Endodermal cell (in vitro differentiated cells): ENCODE measurements around the gene ZYX. TPM values are rescaled to one million over a fixed set of nuclear protein-coding genes. Genes with fewer than 3 reads are reported as not detected.

ENCODE experiments used
- DNase-seq: peaks from one replicate; pipeline ENCODE4 v3.0.0-alpha.2; 2017
- H3K27ac ChIP-seq: 2 replicates; pipeline ENCODE4 v1.5.1; 2013; ENCODE audit warnings: mild to moderate bottlenecking, low read depth, low read length, moderate library complexity
- H3K27me3 ChIP-seq: 2 replicates; pipeline ENCODE4 v1.6.1; 2013; ENCODE audit warnings: mild to moderate bottlenecking, low read length, moderate library complexity; ENCODE audit not compliant: insufficient read depth, control insufficient read depth, poor library complexity, severe bottlenecking
- H3K36me3 ChIP-seq: 2 replicates; pipeline ENCODE4 v1.7.0; 2013; ENCODE audit warnings: mild to moderate bottlenecking, low read length, moderate library complexity; ENCODE audit not compliant: control insufficient read depth, insufficient read depth
- H3K4me1 ChIP-seq: one replicate; pipeline ENCODE4 v1.7.0; 2013; ENCODE audit warnings: low read length; ENCODE audit not compliant: control insufficient read depth, insufficient read depth
- H3K4me3 ChIP-seq: 2 replicates; pipeline ENCODE4 v1.5.1; 2013; ENCODE audit warnings: mild to moderate bottlenecking, low read length, moderate library complexity
- H3K9ac ChIP-seq: 2 replicates; pipeline ENCODE4 v1.6.1; 2013; ENCODE audit warnings: mild to moderate bottlenecking, low read length, moderate library complexity; ENCODE audit not compliant: poor library complexity, severe bottlenecking; ENCODE audit errors: extremely low read depth
- H3K9me3 ChIP-seq: 2 replicates; pipeline ENCODE4 v1.6.1; 2013; ENCODE audit warnings: mild to moderate bottlenecking, low read length, moderate library complexity; ENCODE audit not compliant: control insufficient read depth
- H3K27ac Mint-ChIP-seq: 2 replicates; pipeline ENCODE4 v1.8.0; 2020; ENCODE audit warnings: mixed read lengths
- H3K27me3 Mint-ChIP-seq: 2 replicates; pipeline ENCODE4 v1.8.0; 2021; ENCODE audit warnings: mild to moderate bottlenecking, mixed read lengths; ENCODE audit not compliant: insufficient read depth
- H3K36me3 Mint-ChIP-seq: 2 replicates; pipeline ENCODE4 v1.8.0; 2020; ENCODE audit warnings: low read depth, mixed read lengths
- H3K4me1 Mint-ChIP-seq: 2 replicates; pipeline ENCODE4 v1.8.0; 2020; ENCODE audit warnings: mixed read lengths
- H3K4me3 Mint-ChIP-seq: 2 replicates; pipeline ENCODE4 v1.8.0; 2020; ENCODE audit warnings: mild to moderate bottlenecking, moderate library complexity, mixed read lengths
- H3K9me3 Mint-ChIP-seq: 2 replicates; pipeline ENCODE4 v1.8.0; 2020; ENCODE audit warnings: mild to moderate bottlenecking, mixed read lengths
- WGBS, 2 experiments: methylation state at CpG; one replicate each; pipeline versions ENCODE4 v1.1.5 to v1.1.7; 2013; ENCODE audit warnings: missing lambda C conversion rate in 2 of 2, mixed read lengths in 1 of 2; ENCODE audit not compliant: insufficient coverage in 1 of 2, insufficient read length in 1 of 2; 5-methylcytosine and 5-hydroxymethylcytosine counted together
- total RNA-seq, 2 donors: library from RNA; stranded (reverse); fragmentation: NEBNext Ultra II Directional in 1 of 2; extraction: Animal tissue kit (Norgen Biotek cat#: 25700) in 1 of 2; gene quantifications; 2 replicates in 1 of 2; 3 replicates in 1 of 2; pipeline ENCODE4 v1.2.1, GENCODE V29; 2021
- TF ChIP-seq, protein P1 (sequence below): fragments of 200-600 bp; sonication (generic); conservative IDR thresholded peaks from 2 replicates; pipeline ENCODE4 v1.5.0; 2021; ENCODE audit warnings: antibody characterized with exemption, mild to moderate bottlenecking

Gene ZYX
- total RNA-seq, 2 donors from 2014 or later, result 127 to 161 TPM

DNA sequence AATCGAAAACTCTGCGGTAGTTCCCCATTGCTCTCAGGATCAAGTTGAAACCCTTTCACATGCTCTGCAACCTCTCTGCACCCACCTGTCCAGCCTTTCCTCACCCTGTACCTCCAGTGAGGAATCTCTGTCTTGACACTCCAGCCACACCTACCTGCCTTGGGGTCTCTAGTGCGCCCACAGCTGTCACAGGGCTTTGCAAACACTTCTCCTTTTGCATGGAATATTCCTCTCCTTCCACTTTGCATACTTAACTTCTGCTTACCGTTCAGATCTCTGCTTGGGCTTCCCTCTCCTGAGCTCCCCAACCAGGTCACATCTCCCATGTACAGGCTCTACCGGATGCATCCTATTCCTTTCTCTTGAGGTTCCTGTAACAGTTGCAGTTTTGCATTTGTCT, 6.6 kb upstream of the ZYX start:
- 83 to 84% methylated on average over 4 to 5 of the region's 5 CpGs for whole genome bisulfite sequencing, 2 experiments

DNA sequence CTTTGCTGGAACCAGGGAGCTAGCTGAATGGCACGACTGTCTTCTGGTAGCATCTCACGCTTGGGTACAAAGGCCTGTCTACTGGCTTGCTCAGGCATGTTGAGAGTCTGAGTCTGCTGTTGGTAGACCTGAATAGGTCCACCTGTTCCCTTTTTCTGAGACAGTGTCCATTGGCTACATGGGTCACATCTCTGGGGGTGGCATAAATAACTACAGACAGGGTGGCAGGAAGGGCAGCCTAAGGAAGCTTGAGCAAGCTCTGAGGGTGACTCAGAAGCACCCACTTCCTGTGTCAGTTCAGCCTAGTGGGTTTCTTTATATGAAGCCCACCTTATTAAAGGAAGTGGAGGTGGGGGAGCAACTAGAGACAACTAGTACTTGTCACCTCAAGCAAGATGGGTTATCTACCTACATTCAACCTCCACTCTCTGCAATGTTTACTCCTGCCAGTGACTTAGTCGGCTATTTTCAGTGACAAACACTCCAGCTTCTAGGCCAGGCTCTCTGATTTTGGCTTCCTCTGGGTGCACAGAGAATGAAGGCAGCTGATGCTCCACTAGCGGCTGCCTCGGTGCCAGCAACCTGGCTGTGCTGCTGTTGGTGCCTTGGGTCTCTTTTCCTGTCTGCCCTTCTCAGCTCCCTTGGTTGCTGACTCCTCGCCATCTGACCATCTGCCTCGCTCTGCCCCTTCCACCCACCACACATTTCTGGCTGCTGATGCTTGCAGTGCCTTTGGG, 5.7 kb upstream of the ZYX start:
- Histone ChIP-seq H3K9me3 (no peaks in the 10 kb centered on the region), H3K36me3 (no peaks in the 10 kb centered on the region), H3K27me3 (no peaks in the 10 kb centered on the region), H3K27ac (no peak overlapping the region), H3K4me3 (no peak overlapping the region), H3K4me1 (no peaks in the 10 kb centered on the region), H3K9ac (no peak overlapping the region)
- peaks cover 27% of the 10 kb centered on the region for H3K4me1 Mint-ChIP-seq
- H3K27ac Mint-ChIP-seq, result no peak overlapping the region
- H3K27me3 Mint-ChIP-seq, result no peaks in the 10 kb centered on the region
- TF ChIP-seq, protein P1, sequence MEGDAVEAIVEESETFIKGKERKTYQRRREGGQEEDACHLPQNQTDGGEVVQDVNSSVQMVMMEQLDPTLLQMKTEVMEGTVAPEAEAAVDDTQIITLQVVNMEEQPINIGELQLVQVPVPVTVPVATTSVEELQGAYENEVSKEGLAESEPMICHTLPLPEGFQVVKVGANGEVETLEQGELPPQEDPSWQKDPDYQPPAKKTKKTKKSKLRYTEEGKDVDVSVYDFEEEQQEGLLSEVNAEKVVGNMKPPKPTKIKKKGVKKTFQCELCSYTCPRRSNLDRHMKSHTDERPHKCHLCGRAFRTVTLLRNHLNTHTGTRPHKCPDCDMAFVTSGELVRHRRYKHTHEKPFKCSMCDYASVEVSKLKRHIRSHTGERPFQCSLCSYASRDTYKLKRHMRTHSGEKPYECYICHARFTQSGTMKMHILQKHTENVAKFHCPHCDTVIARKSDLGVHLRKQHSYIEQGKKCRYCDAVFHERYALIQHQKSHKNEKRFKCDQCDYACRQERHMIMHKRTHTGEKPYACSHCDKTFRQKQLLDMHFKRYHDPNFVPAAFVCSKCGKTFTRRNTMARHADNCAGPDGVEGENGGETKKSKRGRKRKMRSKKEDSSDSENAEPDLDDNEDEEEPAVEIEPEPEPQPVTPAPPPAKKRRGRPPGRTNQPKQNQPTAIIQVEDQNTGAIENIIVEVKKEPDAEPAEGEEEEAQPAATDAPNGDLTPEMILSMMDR, result no peak
- no peaks in the 10 kb centered on the region for H3K9me3 Mint-ChIP-seq
- DNase-seq, result peak; percentile 48
- no peaks in the 10 kb centered on the region for H3K36me3 Mint-ChIP-seq
- H3K4me3 Mint-ChIP-seq, result no peak overlapping the region
- 92 to 93% methylated on average over 4 to 7 of the region's 7 CpGs for WGBS, 2 experiments

More for the DNA sequence above, 6.6 kb upstream of the ZYX start:
- peak; percentile 33 for DNase-seq
- Histone ChIP-seq H3K9me3 (no peaks in the 10 kb centered on the region), H3K27ac (no peak overlapping the region), H3K9ac (no peak overlapping the region), H3K4me3 (no peak overlapping the region), H3K4me1 (peaks cover 3% of the 10 kb centered on the region), H3K27me3 (no peaks in the 10 kb centered on the region), H3K36me3 (no peaks in the 10 kb centered on the region)
- no peaks in the 10 kb centered on the region for H3K27me3 Mint-ChIP-seq
- no peak overlapping the region for H3K27ac Mint-ChIP-seq
- no peak overlapping the region for H3K4me3 Mint-ChIP-seq
- H3K9me3 Mint-ChIP-seq, result no peaks in the 10 kb centered on the region
- TF ChIP-seq, protein P1, result no peak
- H3K4me1 Mint-ChIP-seq, result peaks cover 29% of the 10 kb centered on the region
- H3K36me3 Mint-ChIP-seq, result no peaks in the 10 kb centered on the region

DNA sequence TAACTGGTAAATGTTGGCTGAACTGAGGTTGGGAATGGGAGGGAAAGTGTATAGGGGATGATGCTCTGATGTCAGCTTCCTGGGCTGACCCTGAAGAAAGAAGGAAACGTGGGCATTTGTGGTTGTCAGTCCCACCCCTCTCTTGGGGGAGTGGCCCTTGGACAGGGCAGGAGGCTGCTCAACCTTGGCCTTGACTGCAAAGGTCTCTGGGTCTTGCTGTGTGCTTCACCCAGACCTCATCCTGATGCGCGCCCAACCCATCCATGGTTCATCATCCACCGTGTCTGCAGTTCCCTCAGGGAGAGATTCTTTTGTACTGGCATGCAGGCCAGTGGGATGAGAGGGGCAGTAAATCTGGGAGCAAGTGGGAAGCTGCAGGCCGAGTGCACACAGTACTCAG, 4.7 kb upstream of the ZYX start:
- Mint-ChIP-seq H3K4me3 (no peak overlapping the region), H3K27ac (no peak overlapping the region), H3K9me3 (no peaks in the 10 kb centered on the region), H3K4me1 (peaks cover 25% of the 10 kb centered on the region), H3K36me3 (no peaks in the 10 kb centered on the region), H3K27me3 (no peaks in the 10 kb centered on the region)
- H3K9me3 ChIP-seq, result no peaks in the 10 kb centered on the region
- no peak overlapping the region for H3K9ac ChIP-seq
- H3K27ac ChIP-seq, result no peak overlapping the region
- no peaks in the 10 kb centered on the region for H3K27me3 ChIP-seq
- no peaks in the 10 kb centered on the region for H3K4me1 ChIP-seq
- TF ChIP-seq, protein P1, result no peak
- DNase-seq, result peak; percentile 56
- no peaks in the 10 kb centered on the region for H3K36me3 ChIP-seq
- WGBS, 2 experiments, result 88 to 89% methylated on average over 3 to 5 of the region's 5 CpGs
- H3K4me3 ChIP-seq, result no peak overlapping the region
